Brain microvascular endothelial cell (primary cell): Measurements from ENCODE around the gene CCDC159.
"Not testable (repeated sequence)": the region's sequence is repeated elsewhere in the genome, so short reads cannot be mapped to it uniquely, and the experiment has no call there.

Source experiments
- DNase-seq: peaks from one replicate; pipeline ENCODE4 v3.0.0-alpha.2; 2020
- H3K27ac ChIP-seq: fragments of 250-450 bp; sonication (Bioruptor Pico); 2 replicates; pipeline ENCODE4 v1.5.1; 2020; ENCODE audit warnings: mild to moderate bottlenecking, moderate library complexity
- H3K27me3 ChIP-seq: fragments of 250-450 bp; sonication (Bioruptor Pico); replicated peaks from 2 replicates; pipeline ENCODE4 v1.5.1; 2020; ENCODE audit warnings: mild to moderate bottlenecking
- H3K36me3 ChIP-seq: fragments of 250-450 bp; sonication (Bioruptor Pico); replicated peaks from 2 replicates; pipeline ENCODE4 v1.5.1; 2020; ENCODE audit warnings: mild to moderate bottlenecking
- H3K4me3 ChIP-seq: 2 replicates; pipeline ENCODE4 v1.5.1; 2011; ENCODE audit warnings: low read depth, mild to moderate bottlenecking, control low read depth, low read length, moderate library complexity
- CTCF ChIP-seq: IDR thresholded peaks from 2 replicates; pipeline ENCODE4 v1.5.1; 2011; ENCODE audit warnings: low read depth, mild to moderate bottlenecking, moderate library complexity, low read length, control low read depth, inconsistent platforms; ENCODE audit errors: missing control alignments
- in situ Hi-C: cut with HindIII; loops from 2 replicates; pipeline ENCODE4 v1.10.0; 2017; ENCODE audit warnings: low sequenced_read_pairs, low pct_ligation_motif_present

The CCDC159 gene

GRCh38 chr19:11377756-11378155, 31.4 kb downstream of the CCDC159 start:
- H3K27ac ChIP-seq = peak overlapping the region; percentile 13
- H3K4me3 ChIP-seq = no peak overlapping the region
- DNase-seq = no peak
- H3K36me3 ChIP-seq = no peaks in the 10 kb centered on the region
- in situ Hi-C loops = no loop called here
- TF ChIP-seq CTCF = no peak
- no peaks in the 10 kb centered on the region for H3K27me3 ChIP-seq

GRCh38 chr19:11378319-11379189, 32.2 kb downstream of the CCDC159 start:
- H3K27me3 ChIP-seq = no peaks in the 10 kb centered on the region
- H3K4me3 ChIP-seq = no peak overlapping the region
- in situ Hi-C loops = no loop called here
- H3K36me3 ChIP-seq = no peaks in the 10 kb centered on the region
- H3K27ac ChIP-seq = peak overlapping the region; percentile 13
- DNase-seq = peak; percentile 73
- peak; percentile 64 for TF ChIP-seq CTCF

- DNase-seq, in situ Hi-C loops, H3K4me3 ChIP-seq, H3K27me3 ChIP-seq, H3K27ac ChIP-seq, H3K36me3 ChIP-seq: not testable (repeated sequence)
Observed at GRCh38 chr19:11379269-11379845, 33.0 kb downstream of the CCDC159 start.

- no peak overlapping the region for H3K27ac ChIP-seq
- no peak overlapping the region for H3K4me3 ChIP-seq
- no peaks in the 10 kb centered on the region for H3K36me3 ChIP-seq
- in situ Hi-C loops = no loop called here
- DNase-seq = no peak
- no peaks in the 10 kb centered on the region for H3K27me3 ChIP-seq
- no peak for TF ChIP-seq CTCF
Observed at GRCh38 chr19:11379857-11380350, 33.6 kb downstream of the CCDC159 start.

- TF ChIP-seq CTCF = peak; percentile 77
- peak; percentile 97 for DNase-seq
- H3K27ac ChIP-seq = peak overlapping the region; percentile 74
- no peaks in the 10 kb centered on the region for H3K36me3 ChIP-seq
- in situ Hi-C loops = no loop called here
- no peaks in the 10 kb centered on the region for H3K27me3 ChIP-seq
- H3K4me3 ChIP-seq = peak overlapping the region; percentile 77
Observed at GRCh38 chr19:11380653-11381537, 34.6 kb downstream of the CCDC159 start.
